ENCODE results near the gene PTPRT. TPM values are rescaled to one million over a fixed set of nuclear protein-coding genes. Genes with fewer than 3 reads are reported as not detected.

PTPRT gene
- total RNA-seq, 1 experiment from 2014 or later = not detected

DNA sequence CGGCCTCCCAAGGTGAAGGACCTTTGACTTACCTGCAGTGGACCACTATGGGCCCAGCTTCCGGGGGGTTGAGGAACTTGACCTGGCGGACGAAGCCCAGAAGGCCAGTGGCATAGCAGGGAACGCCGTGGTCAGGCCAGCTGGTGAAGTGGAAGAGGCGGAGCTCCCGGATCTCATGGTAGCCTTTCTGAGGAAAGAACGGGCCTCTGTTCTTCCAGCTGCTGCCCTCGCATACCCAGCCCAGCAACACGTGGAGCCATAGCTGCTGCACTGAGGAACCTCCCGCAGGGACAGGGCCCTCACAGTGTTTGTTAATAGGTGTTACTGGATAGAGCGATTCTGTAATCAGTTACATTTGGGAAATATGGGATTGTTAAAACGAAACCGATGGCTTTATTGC is 1079.4 kb downstream of the PTPRT start:
- DNase-seq (ENCODE audit: low read depth, low spot score) = no peak
- intact Hi-C loops (cut with micrococcal nuclease) = no loop called here
- H3K36me3 ChIP-seq (ENCODE audit: control insufficient read depth in 1 of 2, insufficient read depth in 2 of 2, low read length in 2 of 2) = no peaks in the 10 kb centered on the region
- peaks cover 8 to 18% of the 10 kb centered on the region in 2 experiments; a peak in 2 of 4 replicates for H3K9me3 ChIP-seq (ENCODE audit: control insufficient read depth in 1 of 2, insufficient read depth in 1 of 2, low read depth in 1 of 2, low read length in 2 of 2)
- no peak overlapping the region for H3K27ac ChIP-seq (ENCODE audit: low read depth, low read length)
- ChIA-PET CTCF (no interaction called here), POLR2A (no interaction called here), RAD21 (ENCODE audit: low non-redundant PET in 1 of 2, low total read pairs in 2 of 2, uncharacterized antibody in 2 of 2, unreplicated experiment in 2 of 2) (no interaction called here)
- no peak overlapping the region for H3K4me3 ChIP-seq (replicated peaks in 1 of 2; ENCODE audit: low read depth in 1 of 2, low read length in 2 of 2)
- no peaks in the 10 kb centered on the region for H3K27me3 ChIP-seq (ENCODE audit: insufficient read depth, low read length)
- TF ChIP-seq ZFX (IDR thresholded peaks at IDR 0.05) (no peak), RAD21 (IDR thresholded peaks at IDR 0.05; ENCODE audit: low read depth) (no peak), SP1 (IDR thresholded peaks at IDR 0.05; ENCODE audit: low read depth) (no peak), SIN3A (IDR thresholded peaks at IDR 0.05; ENCODE audit: low read depth) (no peak), ZNF274 (IDR thresholded peaks at IDR 0.05; ENCODE audit: low read depth, low read length) (no peak), ELF1 (IDR thresholded peaks at IDR 0.05; ENCODE audit: borderline replicate concordance, low read depth) (no peak), JUND (IDR thresholded peaks at IDR 0.05) (no peak), EGR1 (IDR thresholded peaks at IDR 0.05; ENCODE audit: low read depth) (no peak), SRF (IDR thresholded peaks at IDR 0.05; ENCODE audit: low read depth) (no peak), POLR2AphosphoS5 (IDR thresholded peaks at IDR 0.05; ENCODE audit: low read depth, low read length) (no peak), YY1 (IDR thresholded peaks at IDR 0.05; ENCODE audit: extremely low read depth, insufficient replicate concordance, low read depth, low read length) (no peak), POLR2A (IDR thresholded peaks at IDR 0.05; ENCODE audit: borderline replicate concordance, extremely low read depth, insufficient read depth, insufficient read length) (no peak), CBX3 (IDR thresholded peaks at IDR 0.05; ENCODE audit: low read depth) (no peak), FOSL1 (IDR thresholded peaks at IDR 0.05; ENCODE audit: low read depth) (no peak)
- TF ChIP-seq, protein P1, sequence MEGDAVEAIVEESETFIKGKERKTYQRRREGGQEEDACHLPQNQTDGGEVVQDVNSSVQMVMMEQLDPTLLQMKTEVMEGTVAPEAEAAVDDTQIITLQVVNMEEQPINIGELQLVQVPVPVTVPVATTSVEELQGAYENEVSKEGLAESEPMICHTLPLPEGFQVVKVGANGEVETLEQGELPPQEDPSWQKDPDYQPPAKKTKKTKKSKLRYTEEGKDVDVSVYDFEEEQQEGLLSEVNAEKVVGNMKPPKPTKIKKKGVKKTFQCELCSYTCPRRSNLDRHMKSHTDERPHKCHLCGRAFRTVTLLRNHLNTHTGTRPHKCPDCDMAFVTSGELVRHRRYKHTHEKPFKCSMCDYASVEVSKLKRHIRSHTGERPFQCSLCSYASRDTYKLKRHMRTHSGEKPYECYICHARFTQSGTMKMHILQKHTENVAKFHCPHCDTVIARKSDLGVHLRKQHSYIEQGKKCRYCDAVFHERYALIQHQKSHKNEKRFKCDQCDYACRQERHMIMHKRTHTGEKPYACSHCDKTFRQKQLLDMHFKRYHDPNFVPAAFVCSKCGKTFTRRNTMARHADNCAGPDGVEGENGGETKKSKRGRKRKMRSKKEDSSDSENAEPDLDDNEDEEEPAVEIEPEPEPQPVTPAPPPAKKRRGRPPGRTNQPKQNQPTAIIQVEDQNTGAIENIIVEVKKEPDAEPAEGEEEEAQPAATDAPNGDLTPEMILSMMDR (IDR thresholded peaks at IDR 0.05 in 2 of 3, conservative IDR thresholded peaks at IDR 0.05 in 1 of 3; ENCODE audit: borderline replicate concordance in 1 of 3, insufficient read depth in 1 of 3, low read depth in 2 of 3, low read length in 2 of 3) = no peak
- TF ChIP-seq, protein P2, sequence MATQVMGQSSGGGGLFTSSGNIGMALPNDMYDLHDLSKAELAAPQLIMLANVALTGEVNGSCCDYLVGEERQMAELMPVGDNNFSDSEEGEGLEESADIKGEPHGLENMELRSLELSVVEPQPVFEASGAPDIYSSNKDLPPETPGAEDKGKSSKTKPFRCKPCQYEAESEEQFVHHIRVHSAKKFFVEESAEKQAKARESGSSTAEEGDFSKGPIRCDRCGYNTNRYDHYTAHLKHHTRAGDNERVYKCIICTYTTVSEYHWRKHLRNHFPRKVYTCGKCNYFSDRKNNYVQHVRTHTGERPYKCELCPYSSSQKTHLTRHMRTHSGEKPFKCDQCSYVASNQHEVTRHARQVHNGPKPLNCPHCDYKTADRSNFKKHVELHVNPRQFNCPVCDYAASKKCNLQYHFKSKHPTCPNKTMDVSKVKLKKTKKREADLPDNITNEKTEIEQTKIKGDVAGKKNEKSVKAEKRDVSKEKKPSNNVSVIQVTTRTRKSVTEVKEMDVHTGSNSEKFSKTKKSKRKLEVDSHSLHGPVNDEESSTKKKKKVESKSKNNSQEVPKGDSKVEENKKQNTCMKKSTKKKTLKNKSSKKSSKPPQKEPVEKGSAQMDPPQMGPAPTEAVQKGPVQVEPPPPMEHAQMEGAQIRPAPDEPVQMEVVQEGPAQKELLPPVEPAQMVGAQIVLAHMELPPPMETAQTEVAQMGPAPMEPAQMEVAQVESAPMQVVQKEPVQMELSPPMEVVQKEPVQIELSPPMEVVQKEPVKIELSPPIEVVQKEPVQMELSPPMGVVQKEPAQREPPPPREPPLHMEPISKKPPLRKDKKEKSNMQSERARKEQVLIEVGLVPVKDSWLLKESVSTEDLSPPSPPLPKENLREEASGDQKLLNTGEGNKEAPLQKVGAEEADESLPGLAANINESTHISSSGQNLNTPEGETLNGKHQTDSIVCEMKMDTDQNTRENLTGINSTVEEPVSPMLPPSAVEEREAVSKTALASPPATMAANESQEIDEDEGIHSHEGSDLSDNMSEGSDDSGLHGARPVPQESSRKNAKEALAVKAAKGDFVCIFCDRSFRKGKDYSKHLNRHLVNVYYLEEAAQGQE (IDR thresholded peaks at IDR 0.05; ENCODE audit: low read depth) = no peak
- TF ChIP-seq, protein P3, sequence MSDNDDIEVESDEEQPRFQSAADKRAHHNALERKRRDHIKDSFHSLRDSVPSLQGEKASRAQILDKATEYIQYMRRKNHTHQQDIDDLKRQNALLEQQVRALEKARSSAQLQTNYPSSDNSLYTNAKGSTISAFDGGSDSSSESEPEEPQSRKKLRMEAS (IDR thresholded peaks at IDR 0.05) = no peak
- H3K4me1 ChIP-seq (ENCODE audit: control insufficient read depth in 1 of 2, insufficient read depth in 2 of 2, low read length in 2 of 2) = no peaks in the 10 kb centered on the region
- BruUV-seq (replicated peaks) = no TSS peak
- no peaks in the 10 kb centered on the region for H3K9me2 ChIP-seq (ENCODE audit: insufficient read depth)
- no peak for ATAC-seq
- no peak overlapping the region for H2AFZ ChIP-seq (ENCODE audit: low read depth, low read length, poor library complexity, severe bottlenecking)
- H4K20me1 ChIP-seq (ENCODE audit: insufficient read depth) = no peaks in the 10 kb centered on the region
- no peak overlapping the region for H3K9ac ChIP-seq (ENCODE audit: low read length)
- no peaks in the 10 kb centered on the region for H3K79me2 ChIP-seq (ENCODE audit: insufficient read depth, low read length)
- no peak overlapping the region for H3K4me2 ChIP-seq (ENCODE audit: low read length)

Data from HCT116 (cell line).